Activated CD4-positive, alpha-beta memory T cell treated with anti-CD3 and anti-CD28 coated beads for 36 hours (primary cell): ENCODE results near the gene TMEM52. TPM values are rescaled to one million over a fixed set of nuclear protein-coding genes. Genes with fewer than 3 reads are reported as not detected.
"Not testable (repeated sequence)": the region's sequence is repeated elsewhere in the genome, so short reads cannot be mapped to it uniquely, and the experiment has no call there.

ENCODE experiments used
- CTCF ChIA-PET: fragments of 350-600 bp; sonication (Branson Sonifier 250); formaldehyde crosslinking; loops from one replicate; lab custom pipeline; 2021; ENCODE audit warnings: antibody characterized with exemption, inconsistent platforms; lab: Charles Lee
- POLR2A ChIA-PET: fragments of 350-600 bp; sonication (Branson Sonifier 250); formaldehyde crosslinking; loops from one replicate; lab custom pipeline; 2021; ENCODE audit warnings: antibody characterized with exemption; lab: Charles Lee
- DNase-seq: peaks from one replicate; pipeline ENCODE4 v3.0.0-alpha.2; 2020
- H3K27ac Mint-ChIP-seq: one replicate; pipeline ENCODE4 v1.8.0; 2021; ENCODE audit warnings: mixed read lengths
- H3K27me3 Mint-ChIP-seq: one replicate; pipeline ENCODE4 v1.8.0; 2021; ENCODE audit warnings: mixed read lengths
- H3K36me3 Mint-ChIP-seq: one replicate; pipeline ENCODE4 v1.8.0; 2021; ENCODE audit warnings: mixed read lengths
- H3K4me1 Mint-ChIP-seq: one replicate; pipeline ENCODE4 v1.8.0; 2021; ENCODE audit warnings: low read depth, mixed read lengths
- H3K4me3 Mint-ChIP-seq: one replicate; pipeline ENCODE4 v1.8.0; 2021; ENCODE audit warnings: mild to moderate bottlenecking, mixed read lengths
- H3K9me3 Mint-ChIP-seq: one replicate; pipeline ENCODE4 v1.8.0; 2021; ENCODE audit warnings: mixed read lengths
- intact Hi-C: fragments of 100-400 bp; cut with micrococcal nuclease; formaldehyde crosslinking; loops from one replicate; pipeline ENCODE4 v1.15.1; 2023
- total RNA-seq, 2 experiments: library from RNA; stranded (reverse); gene quantifications; one replicate each; pipeline ENCODE4 v1.2.3, GENCODE V29; 2021

The TMEM52 gene
- total RNA-seq, 2 experiments from 2014 or later = 0.33 to 0.34 TPM

DNA sequence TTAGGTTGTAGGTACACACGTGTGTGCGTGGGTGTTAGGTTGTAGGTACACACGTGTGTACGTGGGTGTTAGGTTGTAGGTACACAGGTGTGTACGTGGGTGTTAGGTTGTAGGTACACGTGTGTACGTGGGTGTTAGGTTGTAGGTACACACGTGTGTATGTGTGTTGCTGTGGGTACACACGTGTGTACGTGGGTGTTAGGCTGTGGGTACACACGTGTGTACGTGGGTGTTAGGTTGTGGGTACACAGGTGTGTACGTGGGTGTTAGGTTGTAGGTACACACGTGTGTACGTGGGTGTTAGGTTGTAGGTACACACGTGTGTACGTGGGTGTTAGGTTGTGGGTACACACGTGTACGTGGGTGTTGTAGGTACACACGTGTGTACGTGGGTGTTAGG is 15.8 kb upstream of the TMEM52 start:
- DNase-seq, CTCF ChIA-PET, H3K27me3 Mint-ChIP-seq, H3K36me3 Mint-ChIP-seq, intact Hi-C loops, H3K4me3 Mint-ChIP-seq, POLR2A ChIA-PET, H3K4me1 Mint-ChIP-seq: not testable (repeated sequence)
- Mint-ChIP-seq H3K9me3 (peaks cover 18% of the 10 kb centered on the region), H3K27ac (peak overlapping the region; percentile 36)

- Mint-ChIP-seq H3K36me3 (no peaks in the 10 kb centered on the region), H3K4me3 (no peak overlapping the region), H3K27ac (no peak overlapping the region), H3K27me3 (no peaks in the 10 kb centered on the region), H3K4me1 (no peaks in the 10 kb centered on the region), H3K9me3 (peaks cover 10% of the 10 kb centered on the region)
- ChIA-PET CTCF (interaction anchor here (1.2 kb wide), 1 partner anchor 115 kb away, joined by 5 read pairs; no protein-coding TSS in a partner anchor), POLR2A (interaction anchor here (0.6 kb wide), 1 partner anchor 599 kb away, joined by 3 read pairs; no protein-coding TSS in a partner anchor)
- DNase-seq = no peak
- intact Hi-C loops = no loop called here
Observed at GRCh38 chr1:1929639-1930545, 10.8 kb upstream of the TMEM52 start.

DNA sequence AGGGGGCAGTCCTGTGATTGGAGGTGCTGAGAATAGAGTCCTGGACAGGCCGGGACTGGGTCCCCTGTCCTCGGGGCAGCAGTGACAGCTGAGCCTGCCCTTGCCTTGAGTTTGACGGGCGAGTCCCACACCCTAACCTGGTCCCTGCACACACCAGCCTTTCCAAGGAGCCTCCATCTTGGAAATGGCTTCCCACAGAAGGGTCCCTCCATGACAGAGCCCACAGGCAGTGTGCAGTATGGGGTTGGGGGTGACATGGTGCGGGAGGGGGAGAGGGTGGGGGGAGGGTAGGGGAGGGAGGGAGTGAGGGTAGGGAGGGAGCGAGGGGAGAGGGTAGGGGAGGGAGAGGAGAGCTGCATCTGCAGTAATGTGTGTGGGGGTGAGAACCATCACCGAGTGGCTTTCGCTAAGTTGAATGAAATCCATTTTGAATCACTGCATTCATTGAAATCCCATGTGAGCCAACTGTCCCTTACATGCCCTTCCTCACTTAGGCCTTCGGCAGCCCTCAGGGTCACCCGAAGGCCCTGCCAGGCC is 10.1 kb upstream of the TMEM52 start:
- ChIA-PET POLR2A (no interaction called here), CTCF (no interaction called here)
- peaks cover 3% of the 10 kb centered on the region for H3K9me3 Mint-ChIP-seq
- intact Hi-C loops = no loop called here
- no peak for DNase-seq
- no peak overlapping the region for H3K4me3 Mint-ChIP-seq
- H3K4me1 Mint-ChIP-seq = no peaks in the 10 kb centered on the region
- H3K27me3 Mint-ChIP-seq = no peaks in the 10 kb centered on the region
- no peaks in the 10 kb centered on the region for H3K36me3 Mint-ChIP-seq
- H3K27ac Mint-ChIP-seq = no peak overlapping the region

GRCh38 chr1:1928231-1929101 is 9.4 kb upstream of the TMEM52 start:
- Mint-ChIP-seq H3K4me1 (no peaks in the 10 kb centered on the region), H3K4me3 (no peak overlapping the region), H3K27ac (no peak overlapping the region), H3K9me3 (no peaks in the 10 kb centered on the region), H3K36me3 (no peaks in the 10 kb centered on the region), H3K27me3 (no peaks in the 10 kb centered on the region)
- ChIA-PET CTCF (no interaction called here), POLR2A (no interaction called here)
- no peak for DNase-seq
- intact Hi-C loops = no loop called here

GRCh38 chr1:1927751-1928150 is 8.7 kb upstream of the TMEM52 start:
- Mint-ChIP-seq H3K27me3 (no peaks in the 10 kb centered on the region), H3K36me3 (no peaks in the 10 kb centered on the region), H3K9me3 (no peaks in the 10 kb centered on the region), H3K4me1 (no peaks in the 10 kb centered on the region), H3K4me3 (no peak overlapping the region), H3K27ac (no peak overlapping the region)
- ChIA-PET CTCF (no interaction called here), POLR2A (no interaction called here)
- intact Hi-C loops = no loop called here
- no peak for DNase-seq

DNA sequence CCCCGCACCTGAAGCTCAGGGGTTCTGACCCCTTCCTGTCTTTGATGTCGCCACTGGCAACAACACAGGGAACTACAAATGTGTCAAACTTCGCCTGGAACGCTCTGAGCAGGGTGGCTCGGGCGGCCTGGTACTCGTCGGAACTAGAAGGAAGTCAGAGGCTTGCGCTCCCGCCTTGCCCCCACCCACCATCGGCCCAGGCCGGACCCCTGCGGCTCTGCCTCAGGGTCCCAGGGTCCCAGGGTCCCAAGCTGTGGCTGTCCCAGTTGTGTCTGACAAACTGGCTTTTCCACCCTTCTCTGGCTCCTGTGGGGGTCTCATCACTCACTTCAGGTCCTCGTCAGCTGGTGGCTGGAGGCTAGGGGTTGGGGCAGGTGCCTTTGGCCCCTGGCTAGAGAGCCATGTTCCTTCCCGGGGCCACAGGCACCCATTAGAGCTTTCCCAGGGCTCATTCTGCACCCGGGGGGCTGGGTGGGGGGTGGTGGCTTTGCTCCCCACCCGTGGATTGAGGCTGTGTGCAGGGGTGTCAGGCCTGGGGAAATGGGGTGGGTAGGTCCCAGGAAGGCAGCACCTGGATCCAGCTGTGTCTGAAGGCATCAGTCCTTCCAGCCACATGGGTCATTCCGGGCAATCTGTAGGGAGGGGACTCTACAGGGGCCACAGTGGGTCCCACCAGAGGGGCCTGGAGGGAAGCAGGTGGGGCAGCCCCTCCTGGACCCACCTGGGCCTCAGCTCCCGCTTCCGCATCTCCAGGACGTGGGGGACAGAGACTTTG is 8.0 kb upstream of the TMEM52 start:
- ChIA-PET CTCF (no interaction called here), POLR2A (no interaction called here)
- Mint-ChIP-seq H3K36me3 (no peaks in the 10 kb centered on the region), H3K4me3 (no peak overlapping the region), H3K9me3 (no peaks in the 10 kb centered on the region), H3K4me1 (no peaks in the 10 kb centered on the region), H3K27me3 (no peaks in the 10 kb centered on the region), H3K27ac (no peak overlapping the region)
- intact Hi-C loops = no loop called here
- no peak for DNase-seq

- Mint-ChIP-seq H3K4me1 (no peaks in the 10 kb centered on the region), H3K27me3 (no peaks in the 10 kb centered on the region), H3K27ac (no peak overlapping the region), H3K9me3 (no peaks in the 10 kb centered on the region), H3K36me3 (no peaks in the 10 kb centered on the region), H3K4me3 (no peak overlapping the region)
- CTCF ChIA-PET = no interaction called here
- POLR2A ChIA-PET = no interaction called here
- intact Hi-C loops = no loop called here
- DNase-seq = no peak
Observed at GRCh38 chr1:1926346-1926811, 7.3 kb upstream of the TMEM52 start.

DNA sequence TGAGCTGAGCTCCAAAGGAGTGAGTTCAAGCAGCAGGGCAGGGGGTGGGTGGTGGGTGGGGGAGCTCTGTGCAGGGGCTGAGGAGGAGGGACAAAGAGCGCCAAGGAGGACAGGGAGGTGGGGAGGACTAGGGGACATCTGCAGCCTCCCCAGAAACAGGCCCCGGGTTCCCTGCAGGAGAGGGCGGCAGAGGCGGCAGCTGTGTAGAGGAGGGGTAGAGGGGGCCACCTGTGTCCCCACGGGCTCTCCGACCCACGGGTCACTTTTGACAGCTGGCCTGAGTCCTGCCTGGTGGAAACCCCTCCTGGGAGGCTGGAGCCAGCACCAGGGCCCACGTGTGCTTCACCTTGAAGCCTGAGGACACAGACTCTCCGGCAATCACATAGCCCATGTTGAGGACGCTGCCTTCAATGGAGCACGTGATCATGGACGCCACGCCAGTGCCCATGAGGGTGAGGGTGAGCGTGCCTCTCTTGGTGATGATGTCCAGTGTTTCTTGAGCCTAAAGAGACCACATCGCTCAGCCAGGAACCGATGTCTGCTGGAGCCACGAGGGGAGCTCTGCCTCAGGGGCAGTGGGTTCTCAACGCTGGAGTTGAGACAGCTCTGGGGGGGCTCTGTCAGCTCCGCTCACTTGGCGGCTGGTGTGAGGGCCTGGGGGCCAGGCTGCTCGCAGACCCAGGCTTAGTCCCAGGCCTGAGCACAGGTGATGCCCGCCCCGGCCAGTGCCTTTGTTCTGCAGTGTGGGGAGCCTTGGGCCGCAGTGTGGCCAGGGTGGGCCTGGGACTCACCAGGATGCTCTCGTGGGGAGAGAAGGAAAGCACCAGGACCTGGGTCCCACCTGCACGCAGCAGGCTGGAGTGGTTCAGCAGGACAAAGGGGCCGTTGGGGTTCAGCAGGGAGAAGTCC is 6.6 kb upstream of the TMEM52 start:
- intact Hi-C loops = no loop called here
- H3K9me3 Mint-ChIP-seq = no peaks in the 10 kb centered on the region
- ChIA-PET POLR2A (no interaction called here), CTCF (no interaction called here)
- no peak overlapping the region for H3K4me3 Mint-ChIP-seq
- no peak overlapping the region for H3K27ac Mint-ChIP-seq
- no peaks in the 10 kb centered on the region for H3K27me3 Mint-ChIP-seq
- no peaks in the 10 kb centered on the region for H3K4me1 Mint-ChIP-seq
- no peaks in the 10 kb centered on the region for H3K36me3 Mint-ChIP-seq
- DNase-seq = no peak

DNA sequence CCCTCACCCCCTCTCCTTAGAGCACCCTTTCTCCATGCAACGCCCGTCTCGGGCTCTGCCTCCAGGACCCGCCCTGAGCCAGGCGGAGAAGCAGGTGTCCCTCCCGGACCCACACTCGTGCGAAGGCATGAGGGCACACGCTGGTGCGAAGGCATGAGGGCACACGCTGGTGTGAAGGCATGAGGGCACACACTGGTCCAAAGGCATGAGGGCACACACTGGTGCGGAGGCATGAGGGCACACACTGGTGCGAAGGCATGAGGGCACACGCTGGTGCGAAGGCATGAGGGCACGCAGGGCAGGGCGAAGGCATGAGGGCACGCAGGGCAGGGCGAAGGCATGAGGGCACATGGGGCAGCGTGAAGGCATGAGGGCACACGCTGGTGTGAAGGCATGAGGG is 5.8 kb upstream of the TMEM52 start:
- H3K36me3 Mint-ChIP-seq = no peaks in the 10 kb centered on the region
- H3K4me1 Mint-ChIP-seq = no peaks in the 10 kb centered on the region
- H3K9me3 Mint-ChIP-seq = no peaks in the 10 kb centered on the region
- intact Hi-C loops = no loop called here
- POLR2A ChIA-PET = no interaction called here
- DNase-seq = no peak
- CTCF ChIA-PET = no interaction called here
- H3K27ac Mint-ChIP-seq = no peak overlapping the region
- no peaks in the 10 kb centered on the region for H3K27me3 Mint-ChIP-seq
- H3K4me3 Mint-ChIP-seq = no peak overlapping the region

DNA sequence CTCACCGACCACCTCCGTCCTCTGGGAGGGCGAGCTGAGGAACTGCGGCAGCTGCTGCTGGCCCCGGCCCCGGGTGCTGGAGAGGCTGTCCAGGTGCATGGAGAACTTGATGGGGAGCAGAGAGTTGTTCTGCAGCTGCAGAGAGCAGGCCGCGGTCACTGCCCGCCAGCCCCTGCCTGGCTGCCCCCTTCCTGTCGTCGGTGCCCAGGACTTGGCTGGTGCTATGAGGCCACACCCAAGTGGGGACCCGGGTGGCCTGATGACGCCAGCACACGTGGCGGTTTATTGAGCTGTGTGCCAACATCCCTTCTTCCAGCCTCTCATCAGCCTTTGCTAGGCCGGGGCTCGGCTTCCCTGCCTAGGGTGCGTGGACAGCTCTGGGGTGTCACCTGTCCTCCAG is 5.3 kb upstream of the TMEM52 start:
- no peak overlapping the region for H3K27ac Mint-ChIP-seq
- intact Hi-C loops = no loop called here
- POLR2A ChIA-PET = no interaction called here
- H3K4me3 Mint-ChIP-seq = no peak overlapping the region
- H3K36me3 Mint-ChIP-seq = no peaks in the 10 kb centered on the region
- H3K9me3 Mint-ChIP-seq = no peaks in the 10 kb centered on the region
- DNase-seq = no peak
- CTCF ChIA-PET = no interaction called here
- H3K27me3 Mint-ChIP-seq = no peaks in the 10 kb centered on the region
- H3K4me1 Mint-ChIP-seq = peaks cover 1% of the 10 kb centered on the region
